GM10266 (cell line): ENCODE results near the gene LCT.

Experiments used
- DNase-seq: peaks from one replicate; pipeline ENCODE4 v3.0.0; 2012; ENCODE audit errors: extremely low spot score
- TF ChIP-seq, protein P1 (sequence below): IDR thresholded peaks from 2 replicates; pipeline ENCODE4 v1.5.1; 2012; ENCODE audit warnings: mild to moderate bottlenecking, low read depth; ENCODE audit not compliant: control insufficient read depth, insufficient read depth; ENCODE audit errors: missing control alignments

Gene LCT

DNA sequence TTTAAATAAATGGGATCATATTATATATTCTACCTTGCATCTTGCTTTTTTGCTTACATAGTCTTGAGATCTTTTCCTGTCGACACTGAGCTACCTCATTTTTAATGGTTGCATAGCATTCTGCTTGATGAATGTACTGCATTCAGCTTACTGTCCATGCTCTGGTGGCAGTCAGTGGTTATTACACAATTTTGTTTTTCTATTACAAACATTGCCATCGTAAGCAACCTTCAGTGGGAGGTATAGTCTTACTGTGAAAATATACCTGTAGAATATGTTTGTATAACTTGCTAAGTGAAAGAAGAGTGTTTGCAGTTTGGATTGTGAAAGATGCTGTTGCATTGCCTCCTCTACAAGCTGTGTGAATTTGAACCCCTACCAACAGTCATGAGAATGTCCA, 52.0 kb downstream of the LCT start:
- TF ChIP-seq, protein P1, sequence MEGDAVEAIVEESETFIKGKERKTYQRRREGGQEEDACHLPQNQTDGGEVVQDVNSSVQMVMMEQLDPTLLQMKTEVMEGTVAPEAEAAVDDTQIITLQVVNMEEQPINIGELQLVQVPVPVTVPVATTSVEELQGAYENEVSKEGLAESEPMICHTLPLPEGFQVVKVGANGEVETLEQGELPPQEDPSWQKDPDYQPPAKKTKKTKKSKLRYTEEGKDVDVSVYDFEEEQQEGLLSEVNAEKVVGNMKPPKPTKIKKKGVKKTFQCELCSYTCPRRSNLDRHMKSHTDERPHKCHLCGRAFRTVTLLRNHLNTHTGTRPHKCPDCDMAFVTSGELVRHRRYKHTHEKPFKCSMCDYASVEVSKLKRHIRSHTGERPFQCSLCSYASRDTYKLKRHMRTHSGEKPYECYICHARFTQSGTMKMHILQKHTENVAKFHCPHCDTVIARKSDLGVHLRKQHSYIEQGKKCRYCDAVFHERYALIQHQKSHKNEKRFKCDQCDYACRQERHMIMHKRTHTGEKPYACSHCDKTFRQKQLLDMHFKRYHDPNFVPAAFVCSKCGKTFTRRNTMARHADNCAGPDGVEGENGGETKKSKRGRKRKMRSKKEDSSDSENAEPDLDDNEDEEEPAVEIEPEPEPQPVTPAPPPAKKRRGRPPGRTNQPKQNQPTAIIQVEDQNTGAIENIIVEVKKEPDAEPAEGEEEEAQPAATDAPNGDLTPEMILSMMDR: no peak
- no peak for DNase-seq

DNA sequence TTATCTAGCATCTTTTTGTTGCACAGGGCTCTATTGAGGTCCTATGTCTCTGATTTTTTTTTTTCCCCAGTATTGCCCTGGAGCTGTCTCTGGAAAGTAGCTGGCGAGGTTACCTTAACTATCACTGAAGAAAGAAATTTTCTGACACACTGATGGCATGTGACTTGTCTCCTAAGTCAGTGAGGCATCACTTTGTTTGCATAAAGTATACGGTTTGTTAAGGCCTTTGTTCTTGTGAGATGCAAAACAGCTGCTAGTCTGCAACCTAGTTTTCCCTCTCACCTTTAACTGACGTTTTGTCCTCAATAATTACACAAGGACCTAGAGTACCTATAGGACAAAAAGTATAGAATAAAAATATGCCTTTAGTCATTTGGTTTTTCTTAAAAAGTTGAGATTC, 53.5 kb downstream of the LCT start:
- TF ChIP-seq, protein P1: no peak
- DNase-seq: no peak

DNA sequence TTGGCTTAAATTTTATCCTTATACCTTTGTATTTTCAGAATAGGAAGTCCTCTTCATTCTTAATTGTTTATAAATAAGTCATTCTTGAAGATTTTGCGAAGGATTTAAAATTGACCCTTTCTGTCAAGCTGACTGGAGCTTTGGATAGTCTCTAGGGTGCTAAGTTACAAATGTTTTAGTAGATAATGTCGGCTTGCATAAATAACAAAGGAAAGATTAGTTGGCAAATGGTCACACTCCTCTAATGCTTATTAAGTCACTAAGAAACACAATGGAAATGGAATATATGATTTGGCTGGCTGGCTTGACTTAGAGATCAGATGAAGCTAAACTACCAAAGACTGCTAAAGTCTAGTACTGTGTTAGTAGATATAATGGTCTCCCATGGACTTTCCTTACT, 54.8 kb downstream of the LCT start:
- DNase-seq: no peak
- TF ChIP-seq, protein P1: no peak

DNA sequence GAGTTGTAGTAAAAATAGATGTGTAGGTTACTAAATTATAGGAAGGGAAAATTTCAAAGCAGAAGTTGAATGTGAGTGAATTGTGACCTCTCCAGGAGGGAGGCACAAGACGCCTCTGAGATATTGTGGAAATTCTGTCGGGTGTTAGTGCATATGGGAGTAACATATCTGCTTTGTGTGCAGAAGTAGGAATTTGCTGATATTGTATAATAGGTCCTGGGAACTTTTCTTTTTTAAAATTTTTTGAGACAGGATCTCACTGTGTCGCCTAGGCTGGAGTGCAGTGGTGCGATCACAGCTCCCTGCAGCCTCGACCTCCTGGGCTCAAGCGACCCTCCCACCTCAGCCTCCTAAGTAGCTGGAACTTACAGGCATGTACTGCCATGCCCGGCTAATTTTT, 60.6 kb downstream of the LCT start:
- TF ChIP-seq, protein P1: no peak
- no peak for DNase-seq

DNA sequence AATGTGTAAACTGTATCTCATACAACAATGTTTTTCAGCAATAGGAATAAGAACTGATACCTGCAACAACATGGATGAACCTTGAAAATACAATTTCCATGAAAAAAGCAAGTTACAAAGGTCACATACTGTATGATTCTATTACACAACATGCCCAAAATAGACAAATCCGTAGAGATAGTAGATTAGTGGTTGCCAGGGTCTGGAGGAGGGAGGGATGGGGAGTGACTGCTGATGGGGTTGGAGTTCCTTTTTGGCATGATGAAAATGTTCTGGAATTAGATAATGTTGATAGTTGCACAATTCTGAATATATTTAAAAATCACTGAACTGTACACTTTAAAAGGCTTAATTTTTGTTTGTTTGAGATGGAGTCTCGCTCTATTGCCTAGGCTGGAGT, 61.6 kb downstream of the LCT start:
- TF ChIP-seq, protein P1: no peak
- DNase-seq: no peak

DNA sequence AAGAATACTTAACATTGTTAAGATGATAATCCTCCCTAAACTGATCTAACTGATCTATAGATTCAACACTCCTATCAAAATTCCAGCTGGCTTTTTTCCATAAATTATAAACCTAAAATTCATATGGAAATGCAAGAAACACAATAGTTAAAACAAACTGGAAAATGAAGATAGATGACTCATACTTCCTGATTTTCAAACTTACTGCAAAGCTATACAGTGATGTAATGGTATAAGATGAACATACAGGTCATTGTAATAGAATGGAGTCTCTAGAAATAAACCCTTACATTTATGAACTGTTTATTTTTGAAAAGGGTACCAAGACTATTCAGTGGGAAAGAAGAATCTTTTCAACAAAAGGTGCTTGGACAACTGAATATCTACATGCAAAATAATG, 63.1 kb downstream of the LCT start:
- DNase-seq: no peak
- TF ChIP-seq, protein P1: no peak

DNA sequence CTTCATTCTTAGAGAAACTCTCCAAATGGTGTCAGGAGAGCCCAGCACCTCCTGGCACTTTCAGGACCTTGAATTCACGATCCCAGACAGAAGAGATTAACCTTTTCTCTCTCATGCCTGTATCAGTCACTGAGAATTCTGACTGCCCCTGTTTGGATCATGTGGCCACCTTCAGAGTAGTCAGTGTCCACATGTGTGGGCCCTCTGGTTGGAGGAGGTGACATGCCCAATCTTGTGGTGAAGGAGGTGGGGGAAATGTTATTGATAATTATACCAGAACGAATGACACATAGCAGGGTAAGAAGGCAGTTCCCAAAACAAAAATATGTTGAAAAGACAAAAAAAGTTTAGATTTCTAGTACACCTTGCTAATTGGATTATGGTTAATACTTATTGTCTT, 63.7 kb downstream of the LCT start:
- DNase-seq: no peak
- TF ChIP-seq, protein P1: no peak

DNA sequence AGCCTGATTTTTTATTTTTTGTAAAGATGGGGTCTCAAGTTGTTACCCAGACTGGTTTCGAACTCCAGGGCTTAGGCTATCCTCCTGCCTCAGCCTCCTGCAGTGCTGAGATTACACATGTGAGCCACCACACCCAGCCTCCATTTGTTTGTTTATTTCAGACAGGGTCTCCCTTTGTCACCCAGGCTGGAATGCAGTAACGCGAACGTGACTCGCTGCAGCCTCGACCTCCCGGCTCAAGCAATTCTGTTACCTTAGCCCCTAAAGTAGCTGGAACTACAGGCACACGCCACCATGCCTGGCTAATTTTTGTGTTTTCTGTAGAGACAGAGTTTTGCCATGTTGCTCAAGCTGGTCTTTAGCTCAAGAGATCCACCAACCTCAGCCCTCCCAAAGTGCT, 68.1 kb downstream of the LCT start:
- no peak for DNase-seq
- TF ChIP-seq, protein P1: no peak
